Measurements from ENCODE around the gene MX2.
"Not testable (repeated sequence)": the region's sequence is repeated elsewhere in the genome, so short reads cannot be mapped to it uniquely, and the experiment has no call there.

The MX2 gene

GRCh38 chr21:41410361-41410760, 48.5 kb downstream of the MX2 start:
- CTCF ChIA-PET: no interaction called here
- DNase-seq (ENCODE audit: low spot score): no peak
- TF ChIP-seq CTCF (conservative IDR thresholded peaks at IDR 0.05; ENCODE audit: low read depth): no peak
- no peak overlapping the region for H3K27ac ChIP-seq
- POLR2A ChIA-PET (ENCODE audit: low non-redundant PET): interaction anchor here (0.6 kb wide), 1 partner anchor 228 kb away, joined by 3 read pairs; no protein-coding TSS in a partner anchor

- CTCF ChIA-PET: interaction anchor here (0.6 kb wide), 1 partner anchor 132 kb away, joined by 3 read pairs; no protein-coding TSS in a partner anchor
- POLR2A ChIA-PET (ENCODE audit: low non-redundant PET): no interaction called here
- H3K27ac ChIP-seq: no peak overlapping the region
- DNase-seq (ENCODE audit: low spot score): no peak
- no peak for TF ChIP-seq CTCF (conservative IDR thresholded peaks at IDR 0.05; ENCODE audit: low read depth)
Observed at GRCh38 chr21:41410767-41411448, 49.1 kb downstream of the MX2 start.

- no peak for TF ChIP-seq CTCF (conservative IDR thresholded peaks at IDR 0.05; ENCODE audit: low read depth)
- no peak for DNase-seq (ENCODE audit: low spot score)
- no peak overlapping the region for H3K27ac ChIP-seq
- CTCF ChIA-PET: interaction anchor here (0.6 kb wide), 1 partner anchor 132 kb away, joined by 3 read pairs; no protein-coding TSS in a partner anchor
- POLR2A ChIA-PET (ENCODE audit: low non-redundant PET): no interaction called here
Observed at GRCh38 chr21:41411449-41412089, 49.7 kb downstream of the MX2 start.

GRCh38 chr21:41417505-41417904, 55.7 kb downstream of the MX2 start:
- CTCF ChIA-PET: interaction anchor here (0.5 kb wide), 1 partner anchor 1515 kb away, joined by 3 read pairs; no protein-coding TSS in a partner anchor
- POLR2A ChIA-PET (ENCODE audit: low non-redundant PET): not testable (repeated sequence)

GRCh38 chr21:41418393-41418792, 56.6 kb downstream of the MX2 start:
- DNase-seq (ENCODE audit: low spot score): no peak
- no peak for TF ChIP-seq CTCF (conservative IDR thresholded peaks at IDR 0.05; ENCODE audit: low read depth)
- 0 out of 2 replicates have a peak overlapping the region, but pooled peaks have one; percentile 85 for H3K27ac ChIP-seq
- ChIA-PET CTCF (interaction anchor here (0.5 to 0.7 kb wide), 3 partner anchors 36 to 1514 kb away, joined by 3 read pairs; no protein-coding TSS in a partner anchor), POLR2A (ENCODE audit: low non-redundant PET) (no interaction called here)

More at GRCh38 chr21:41417505-41417904, 55.7 kb downstream of the MX2 start:
- not testable (repeated sequence) for DNase-seq (ENCODE audit: low spot score); H3K27ac ChIP-seq

- TF ChIP-seq CTCF (conservative IDR thresholded peaks at IDR 0.05; ENCODE audit: low read depth): no peak
- DNase-seq (ENCODE audit: low spot score): no peak
- peak overlapping the region; percentile 85 for H3K27ac ChIP-seq
- ChIA-PET CTCF (interaction anchor here (0.6 kb wide), 2 partner anchors 37 to 245 kb away, joined by 3 to 4 read pairs; no protein-coding TSS in a partner anchor), POLR2A (ENCODE audit: low non-redundant PET) (no interaction called here)
Observed at GRCh38 chr21:41418956-41419680, 57.3 kb downstream of the MX2 start.

Data from RWPE1 (cell line).